Mucosa of rectum (tissue), 2 donors: ENCODE results near the gene EMID1.
"Not testable (repeated sequence)": the region's sequence is repeated elsewhere in the genome, so short reads cannot be mapped to it uniquely, and the experiment has no call there.

ENCODE experiments used
- H3K27ac ChIP-seq, 2 donors: one replicate each; pipeline ENCODE4 v1.7.0; 2013; ENCODE audit warnings: inconsistent platforms in 2 of 2, low read depth in 2 of 2, low read length in 2 of 2
- H3K27me3 ChIP-seq, 2 donors: one replicate each; pipeline ENCODE4 v1.7.0; 2013; ENCODE audit warnings: low read length in 2 of 2; ENCODE audit not compliant: control insufficient read depth in 2 of 2, insufficient read depth in 2 of 2
- H3K36me3 ChIP-seq, 2 donors: one replicate each; pipeline ENCODE4 v1.7.0; 2013; ENCODE audit warnings: low read length in 2 of 2; ENCODE audit not compliant: control insufficient read depth in 2 of 2, insufficient read depth in 2 of 2
- H3K4me1 ChIP-seq, 2 donors: one replicate each; pipeline ENCODE4 v1.7.0; 2013; ENCODE audit warnings: low read length in 2 of 2, mild to moderate bottlenecking in 1 of 2; ENCODE audit not compliant: control insufficient read depth in 2 of 2, insufficient read depth in 2 of 2
- H3K4me3 ChIP-seq, 2 donors: one replicate each; pipeline ENCODE4 v1.7.0; 2013; ENCODE audit warnings: low read length in 2 of 2
- H3K9ac ChIP-seq, 2 donors: one replicate each; pipeline ENCODE4 v1.7.0; 2013; ENCODE audit warnings: low read length in 2 of 2, low read depth in 1 of 2, mild to moderate bottlenecking in 1 of 2
- H3K9me3 ChIP-seq, 2 donors: one replicate each; pipeline ENCODE4 v1.7.0; 2013; ENCODE audit warnings: low read length in 2 of 2; ENCODE audit not compliant: control insufficient read depth in 2 of 2
- donor health status: healthy.
- donor health status: Normal muscosa, but diverticular disease.

EMID1 gene

GRCh38 chr22:29218758-29219408, 13.2 kb downstream of the EMID1 start:
- no peaks in the 10 kb centered on the region for H3K36me3 ChIP-seq
- no peaks in the 10 kb centered on the region for H3K27me3 ChIP-seq
- no peaks in the 10 kb centered on the region for H3K9me3 ChIP-seq
- peaks cover 0 to 4% of the 10 kb centered on the region in 2 donors for H3K4me1 ChIP-seq
- H3K9ac ChIP-seq: no peak overlapping the region
- no peak overlapping the region for H3K4me3 ChIP-seq
- H3K27ac ChIP-seq: no peak overlapping the region

- not testable (repeated sequence) for H3K36me3 ChIP-seq, H3K9ac ChIP-seq, H3K9me3 ChIP-seq, H3K27ac ChIP-seq, H3K27me3 ChIP-seq, H3K4me3 ChIP-seq, H3K4me1 ChIP-seq
Observed at GRCh38 chr22:29219409-29219782, 13.7 kb downstream of the EMID1 start.

- Histone ChIP-seq H3K27me3 (no peaks in the 10 kb centered on the region), H3K9ac (no peak overlapping the region), H3K9me3 (no peaks in the 10 kb centered on the region), H3K27ac (peak overlapping the region in 1 of 2 donors; percentile 16), H3K36me3 (no peaks in the 10 kb centered on the region), H3K4me3 (no peak overlapping the region), H3K4me1 (peaks cover 0 to 4% of the 10 kb centered on the region in 2 donors)
Observed at GRCh38 chr22:29219881-29220670, 14.4 kb downstream of the EMID1 start.

- H3K4me1 ChIP-seq: peaks cover 4 to 6% of the 10 kb centered on the region in 2 donors
- H3K9ac ChIP-seq: no peak overlapping the region
- peak overlapping the region; percentile 74 for H3K27ac ChIP-seq
- H3K36me3 ChIP-seq: no peaks in the 10 kb centered on the region
- no peak overlapping the region for H3K4me3 ChIP-seq
- H3K27me3 ChIP-seq: no peaks in the 10 kb centered on the region
- H3K9me3 ChIP-seq: no peaks in the 10 kb centered on the region
Observed at GRCh38 chr22:29224121-29224858, 18.6 kb downstream of the EMID1 start.

GRCh38 chr22:29224859-29225410, 19.2 kb downstream of the EMID1 start:
- H3K9ac ChIP-seq: no peak overlapping the region

GRCh38 chr22:29225422-29226090, 19.9 kb downstream of the EMID1 start:
- Histone ChIP-seq H3K27me3 (no peaks in the 10 kb centered on the region), H3K27ac (peak overlapping the region; percentile 74), H3K9ac (no peak overlapping the region)

More at GRCh38 chr22:29224859-29225410, 19.2 kb downstream of the EMID1 start:
- peak overlapping the region; percentile 74 for H3K27ac ChIP-seq
- no peaks in the 10 kb centered on the region for H3K9me3 ChIP-seq
- H3K4me1 ChIP-seq: peaks cover 3 to 6% of the 10 kb centered on the region in 2 donors
- no peaks in the 10 kb centered on the region for H3K36me3 ChIP-seq
- H3K4me3 ChIP-seq: no peak overlapping the region
- no peaks in the 10 kb centered on the region for H3K27me3 ChIP-seq

GRCh38 chr22:29226351-29226981, 20.8 kb downstream of the EMID1 start:
- H3K9ac ChIP-seq: no peak overlapping the region
- peak overlapping the region; percentile 74 for H3K27ac ChIP-seq
- H3K36me3 ChIP-seq: no peaks in the 10 kb centered on the region
- no peaks in the 10 kb centered on the region for H3K9me3 ChIP-seq
- peaks cover 0 to 6% of the 10 kb centered on the region in 2 donors for H3K4me1 ChIP-seq
- H3K27me3 ChIP-seq: no peaks in the 10 kb centered on the region
- no peak overlapping the region for H3K4me3 ChIP-seq

More at GRCh38 chr22:29225422-29226090, 19.9 kb downstream of the EMID1 start:
- Histone ChIP-seq H3K36me3 (no peaks in the 10 kb centered on the region), H3K4me3 (no peak overlapping the region), H3K4me1 (peaks cover 0 to 6% of the 10 kb centered on the region in 2 donors), H3K9me3 (no peaks in the 10 kb centered on the region)

GRCh38 chr22:29230972-29231875, 25.5 kb downstream of the EMID1 start:
- H3K9ac ChIP-seq: no peak overlapping the region

More at GRCh38 chr22:29230972-29231875, 25.5 kb downstream of the EMID1 start:
- Histone ChIP-seq H3K9me3 (no peaks in the 10 kb centered on the region), H3K27ac (no peak overlapping the region), H3K36me3 (no peaks in the 10 kb centered on the region), H3K4me3 (no peak overlapping the region), H3K4me1 (no peaks in the 10 kb centered on the region), H3K27me3 (no peaks in the 10 kb centered on the region)
